ENCODE results near the gene ZFAND2A.

DNA sequence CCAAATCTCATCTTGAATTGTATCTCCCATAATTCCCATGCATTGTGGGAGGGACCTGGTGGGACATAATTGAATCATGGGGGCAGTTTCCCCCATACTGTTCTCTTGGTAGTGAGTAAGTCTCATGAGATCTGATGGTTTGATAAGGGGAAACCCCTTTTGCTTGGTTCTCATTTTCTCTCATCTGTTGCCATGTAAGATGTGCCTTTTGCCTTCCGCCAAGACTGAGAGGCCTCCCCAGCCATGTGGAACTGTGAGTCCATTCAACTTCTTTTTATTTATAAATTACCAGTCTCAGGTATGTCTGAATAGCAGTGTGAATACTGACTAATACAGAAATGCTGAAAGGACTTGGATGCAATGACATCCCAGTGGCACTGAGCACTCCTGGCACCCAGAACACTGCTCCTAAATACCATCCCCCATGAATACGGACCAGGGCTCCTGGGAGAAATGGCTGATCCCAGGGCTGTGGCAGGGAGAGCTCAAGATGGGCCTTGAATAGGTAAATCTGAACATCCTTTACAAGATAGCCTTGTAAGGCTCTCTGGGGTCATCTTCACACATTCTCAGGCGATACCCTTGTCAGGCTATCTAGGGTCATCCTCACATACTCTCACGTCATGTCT lies 19.4 kb downstream of the ZFAND2A start:
- TF ChIP-seq, protein P1, sequence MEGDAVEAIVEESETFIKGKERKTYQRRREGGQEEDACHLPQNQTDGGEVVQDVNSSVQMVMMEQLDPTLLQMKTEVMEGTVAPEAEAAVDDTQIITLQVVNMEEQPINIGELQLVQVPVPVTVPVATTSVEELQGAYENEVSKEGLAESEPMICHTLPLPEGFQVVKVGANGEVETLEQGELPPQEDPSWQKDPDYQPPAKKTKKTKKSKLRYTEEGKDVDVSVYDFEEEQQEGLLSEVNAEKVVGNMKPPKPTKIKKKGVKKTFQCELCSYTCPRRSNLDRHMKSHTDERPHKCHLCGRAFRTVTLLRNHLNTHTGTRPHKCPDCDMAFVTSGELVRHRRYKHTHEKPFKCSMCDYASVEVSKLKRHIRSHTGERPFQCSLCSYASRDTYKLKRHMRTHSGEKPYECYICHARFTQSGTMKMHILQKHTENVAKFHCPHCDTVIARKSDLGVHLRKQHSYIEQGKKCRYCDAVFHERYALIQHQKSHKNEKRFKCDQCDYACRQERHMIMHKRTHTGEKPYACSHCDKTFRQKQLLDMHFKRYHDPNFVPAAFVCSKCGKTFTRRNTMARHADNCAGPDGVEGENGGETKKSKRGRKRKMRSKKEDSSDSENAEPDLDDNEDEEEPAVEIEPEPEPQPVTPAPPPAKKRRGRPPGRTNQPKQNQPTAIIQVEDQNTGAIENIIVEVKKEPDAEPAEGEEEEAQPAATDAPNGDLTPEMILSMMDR (IDR thresholded peaks at IDR 0.05 in 4 of 5, conservative IDR thresholded peaks at IDR 0.05 in 1 of 5) = no peak
- TF ChIP-seq POLR2A (IDR thresholded peaks at IDR 0.05) = no peak

All from gastrocnemius medialis (tissue), 4 donors.